HEK293 (cell line): ENCODE measurements around the gene METTL1.
A peak's percentile ranks its signal among the peaks of the same experiment; 100 is the strongest.

Source experiments
- ATF2 ChIP-seq: fragments of 450-650 bp; formaldehyde crosslinking; IDR thresholded peaks from 2 replicates; pipeline ENCODE4 v1.5.1; 2016; ENCODE audit warnings: missing biosample characterization, missing genetic modification characterization, low read depth
- HOXD13 ChIP-seq: sonication (generic); formaldehyde crosslinking; IDR thresholded peaks from 2 replicates; pipeline ENCODE4 v1.8.0; 2022; ENCODE audit warnings: missing genetic modification reagents, borderline replicate concordance
- KLF7 ChIP-seq: fragments of 450-650 bp; formaldehyde crosslinking; IDR thresholded peaks from 2 replicates; pipeline ENCODE4 v1.5.1; 2016; ENCODE audit warnings: missing biosample characterization, missing genetic modification characterization, borderline replicate concordance
- PRDM4 ChIP-seq: fragments of 450-650 bp; formaldehyde crosslinking; IDR thresholded peaks from 2 replicates; pipeline ENCODE4 v1.5.1; 2017; ENCODE audit warnings: missing biosample characterization, missing genetic modification characterization
- SP7 ChIP-seq: fragments of 450-650 bp; formaldehyde crosslinking; IDR thresholded peaks from 2 replicates; pipeline ENCODE4 v1.5.1; 2016; ENCODE audit warnings: missing biosample characterization, missing genetic modification characterization
- ZBTB11 ChIP-seq: fragments of 450-650 bp; formaldehyde crosslinking; conservative IDR thresholded peaks from 2 replicates; pipeline ENCODE4 v1.5.1; 2016; ENCODE audit warnings: low read depth, missing biosample characterization, missing genetic modification characterization
- ZBTB21 ChIP-seq: fragments of 450-650 bp; formaldehyde crosslinking; IDR thresholded peaks from 2 replicates; pipeline ENCODE4 v1.5.1; 2017; ENCODE audit warnings: missing biosample characterization, missing genetic modification characterization
- ZBTB48 ChIP-seq: fragments of 450-650 bp; formaldehyde crosslinking; IDR thresholded peaks from 2 replicates; pipeline ENCODE4 v1.5.1; 2016; ENCODE audit warnings: missing biosample characterization, missing genetic modification characterization
- ZFP3 ChIP-seq: fragments of 450-650 bp; formaldehyde crosslinking; IDR thresholded peaks from 2 replicates; pipeline ENCODE4 v1.5.1; 2016; ENCODE audit warnings: low read depth, missing biosample characterization, missing genetic modification characterization
- ZNF169 ChIP-seq: fragments of 450-650 bp; formaldehyde crosslinking; IDR thresholded peaks from 2 replicates; pipeline ENCODE4 v1.5.1; 2016; ENCODE audit warnings: missing biosample characterization, missing genetic modification characterization
- ZNF184 ChIP-seq: fragments of 450-650 bp; IDR thresholded peaks from 2 replicates; pipeline ENCODE4 v1.5.1; 2018; ENCODE audit warnings: missing biosample characterization, mild to moderate bottlenecking, missing genetic modification characterization
- ZNF2 ChIP-seq: fragments of 450-650 bp; formaldehyde crosslinking; IDR thresholded peaks from 2 replicates; pipeline ENCODE4 v1.5.1; 2016; ENCODE audit warnings: missing biosample characterization, missing genetic modification characterization
- ZNF248 ChIP-seq: fragments of 450-650 bp; formaldehyde crosslinking; IDR thresholded peaks from 2 replicates; pipeline ENCODE4 v1.5.1; 2017; ENCODE audit warnings: missing biosample characterization, missing genetic modification characterization
- ZNF324 ChIP-seq: fragments of 450-650 bp; formaldehyde crosslinking; IDR thresholded peaks from 2 replicates; pipeline ENCODE4 v1.5.1; 2016; ENCODE audit warnings: missing biosample characterization, missing genetic modification characterization
- ZNF398 ChIP-seq: fragments of 450-650 bp; formaldehyde crosslinking; IDR thresholded peaks from 2 replicates; pipeline ENCODE4 v1.5.1; 2017; ENCODE audit warnings: missing biosample characterization, missing genetic modification characterization
- ZNF664 ChIP-seq: fragments of 450-650 bp; formaldehyde crosslinking; IDR thresholded peaks from 2 replicates; pipeline ENCODE4 v1.5.1; 2016; ENCODE audit warnings: missing biosample characterization, missing genetic modification characterization
- ZNF768 ChIP-seq: fragments of 450-650 bp; formaldehyde crosslinking; IDR thresholded peaks from 2 replicates; pipeline ENCODE4 v1.5.1; 2018; ENCODE audit warnings: missing biosample characterization, mild to moderate bottlenecking, missing genetic modification characterization
- ZSCAN30 ChIP-seq: fragments of 450-650 bp; IDR thresholded peaks from 2 replicates; pipeline ENCODE4 v1.5.1; 2018; ENCODE audit warnings: missing biosample characterization, mild to moderate bottlenecking, missing genetic modification characterization, moderate library complexity
- TF ChIP-seq, protein P1 (sequence below): fragments of 450-650 bp; formaldehyde crosslinking; IDR thresholded peaks from 2 replicates; pipeline ENCODE4 v1.5.1; 2016; ENCODE audit warnings: missing biosample characterization, missing genetic modification characterization, borderline replicate concordance
- TF ChIP-seq, protein P2 (sequence below): fragments of 450-650 bp; formaldehyde crosslinking; IDR thresholded peaks from 2 replicates; pipeline ENCODE4 v1.5.1; 2016; ENCODE audit warnings: missing biosample characterization, missing genetic modification characterization, borderline replicate concordance

METTL1 gene

GRCh38 chr12:57744194-57744776, 27.6 kb downstream of the METTL1 start (continued):
- peak; percentile 83 for TF ChIP-seq KLF7 (tag by site-specific recombination)
- peak; percentile 33 for TF ChIP-seq ZNF398 (tag by site-specific recombination)
- no peak for TF ChIP-seq ATF2
- TF ChIP-seq ZFP3 = no peak
- 0 out of 2 replicates have a peak, but pooled peaks have one; percentile 75 for TF ChIP-seq ZNF324
- TF ChIP-seq, protein P1, sequence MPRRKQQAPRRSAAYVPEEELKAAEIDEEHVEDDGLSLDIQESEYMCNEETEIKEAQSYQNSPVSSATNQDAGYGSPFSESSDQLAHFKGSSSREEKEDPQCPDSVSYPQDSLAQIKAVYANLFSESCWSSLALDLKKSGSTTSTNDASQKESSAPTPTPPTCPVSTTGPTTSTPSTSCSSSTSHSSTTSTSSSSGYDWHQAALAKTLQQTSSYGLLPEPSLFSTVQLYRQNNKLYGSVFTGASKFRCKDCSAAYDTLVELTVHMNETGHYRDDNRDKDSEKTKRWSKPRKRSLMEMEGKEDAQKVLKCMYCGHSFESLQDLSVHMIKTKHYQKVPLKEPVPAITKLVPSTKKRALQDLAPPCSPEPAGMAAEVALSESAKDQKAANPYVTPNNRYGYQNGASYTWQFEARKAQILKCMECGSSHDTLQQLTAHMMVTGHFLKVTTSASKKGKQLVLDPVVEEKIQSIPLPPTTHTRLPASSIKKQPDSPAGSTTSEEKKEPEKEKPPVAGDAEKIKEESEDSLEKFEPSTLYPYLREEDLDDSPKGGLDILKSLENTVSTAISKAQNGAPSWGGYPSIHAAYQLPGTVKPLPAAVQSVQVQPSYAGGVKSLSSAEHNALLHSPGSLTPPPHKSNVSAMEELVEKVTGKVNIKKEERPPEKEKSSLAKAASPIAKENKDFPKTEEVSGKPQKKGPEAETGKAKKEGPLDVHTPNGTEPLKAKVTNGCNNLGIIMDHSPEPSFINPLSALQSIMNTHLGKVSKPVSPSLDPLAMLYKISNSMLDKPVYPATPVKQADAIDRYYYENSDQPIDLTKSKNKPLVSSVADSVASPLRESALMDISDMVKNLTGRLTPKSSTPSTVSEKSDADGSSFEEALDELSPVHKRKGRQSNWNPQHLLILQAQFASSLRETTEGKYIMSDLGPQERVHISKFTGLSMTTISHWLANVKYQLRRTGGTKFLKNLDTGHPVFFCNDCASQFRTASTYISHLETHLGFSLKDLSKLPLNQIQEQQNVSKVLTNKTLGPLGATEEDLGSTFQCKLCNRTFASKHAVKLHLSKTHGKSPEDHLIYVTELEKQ (tag by site-specific recombination) = 0 out of 2 replicates have a peak, but pooled peaks have one; percentile 13
- TF ChIP-seq ZNF768 (tag by site-specific recombination) = no peak
- peak; percentile 54; the same call in 1 of the 2 replicates for TF ChIP-seq SP7 (tag by site-specific recombination)
- TF ChIP-seq ZNF169 (tag by site-specific recombination) = no peak
- TF ChIP-seq ZNF248 (tag by site-specific recombination) = no peak
- TF ChIP-seq, protein P2, sequence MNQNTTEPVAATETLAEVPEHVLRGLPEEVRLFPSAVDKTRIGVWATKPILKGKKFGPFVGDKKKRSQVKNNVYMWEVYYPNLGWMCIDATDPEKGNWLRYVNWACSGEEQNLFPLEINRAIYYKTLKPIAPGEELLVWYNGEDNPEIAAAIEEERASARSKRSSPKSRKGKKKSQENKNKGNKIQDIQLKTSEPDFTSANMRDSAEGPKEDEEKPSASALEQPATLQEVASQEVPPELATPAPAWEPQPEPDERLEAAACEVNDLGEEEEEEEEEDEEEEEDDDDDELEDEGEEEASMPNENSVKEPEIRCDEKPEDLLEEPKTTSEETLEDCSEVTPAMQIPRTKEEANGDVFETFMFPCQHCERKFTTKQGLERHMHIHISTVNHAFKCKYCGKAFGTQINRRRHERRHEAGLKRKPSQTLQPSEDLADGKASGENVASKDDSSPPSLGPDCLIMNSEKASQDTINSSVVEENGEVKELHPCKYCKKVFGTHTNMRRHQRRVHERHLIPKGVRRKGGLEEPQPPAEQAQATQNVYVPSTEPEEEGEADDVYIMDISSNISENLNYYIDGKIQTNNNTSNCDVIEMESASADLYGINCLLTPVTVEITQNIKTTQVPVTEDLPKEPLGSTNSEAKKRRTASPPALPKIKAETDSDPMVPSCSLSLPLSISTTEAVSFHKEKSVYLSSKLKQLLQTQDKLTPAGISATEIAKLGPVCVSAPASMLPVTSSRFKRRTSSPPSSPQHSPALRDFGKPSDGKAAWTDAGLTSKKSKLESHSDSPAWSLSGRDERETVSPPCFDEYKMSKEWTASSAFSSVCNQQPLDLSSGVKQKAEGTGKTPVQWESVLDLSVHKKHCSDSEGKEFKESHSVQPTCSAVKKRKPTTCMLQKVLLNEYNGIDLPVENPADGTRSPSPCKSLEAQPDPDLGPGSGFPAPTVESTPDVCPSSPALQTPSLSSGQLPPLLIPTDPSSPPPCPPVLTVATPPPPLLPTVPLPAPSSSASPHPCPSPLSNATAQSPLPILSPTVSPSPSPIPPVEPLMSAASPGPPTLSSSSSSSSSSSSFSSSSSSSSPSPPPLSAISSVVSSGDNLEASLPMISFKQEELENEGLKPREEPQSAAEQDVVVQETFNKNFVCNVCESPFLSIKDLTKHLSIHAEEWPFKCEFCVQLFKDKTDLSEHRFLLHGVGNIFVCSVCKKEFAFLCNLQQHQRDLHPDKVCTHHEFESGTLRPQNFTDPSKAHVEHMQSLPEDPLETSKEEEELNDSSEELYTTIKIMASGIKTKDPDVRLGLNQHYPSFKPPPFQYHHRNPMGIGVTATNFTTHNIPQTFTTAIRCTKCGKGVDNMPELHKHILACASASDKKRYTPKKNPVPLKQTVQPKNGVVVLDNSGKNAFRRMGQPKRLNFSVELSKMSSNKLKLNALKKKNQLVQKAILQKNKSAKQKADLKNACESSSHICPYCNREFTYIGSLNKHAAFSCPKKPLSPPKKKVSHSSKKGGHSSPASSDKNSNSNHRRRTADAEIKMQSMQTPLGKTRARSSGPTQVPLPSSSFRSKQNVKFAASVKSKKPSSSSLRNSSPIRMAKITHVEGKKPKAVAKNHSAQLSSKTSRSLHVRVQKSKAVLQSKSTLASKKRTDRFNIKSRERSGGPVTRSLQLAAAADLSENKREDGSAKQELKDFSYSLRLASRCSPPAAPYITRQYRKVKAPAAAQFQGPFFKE (tag by site-specific recombination) = no peak
- TF ChIP-seq HOXD13 (CRISPR knock-in tag) = no peak
- 0 out of 2 replicates have a peak, but pooled peaks have one; percentile 71 for TF ChIP-seq ZNF184 (tag by site-specific recombination)
- TF ChIP-seq ZNF2 (tag by site-specific recombination) = no peak; the same call in 1 of the 2 replicates
- TF ChIP-seq ZNF664 (tag by site-specific recombination) = 0 out of 2 replicates have a peak, but pooled peaks have one; percentile 46
- TF ChIP-seq PRDM4 (tag by site-specific recombination) = no peak
- TF ChIP-seq ZBTB48 = no peak
- peak; percentile 100 for TF ChIP-seq ZBTB21
- TF ChIP-seq ZSCAN30 = 0 out of 2 replicates have a peak, but pooled peaks have one; percentile 25
- no peak for TF ChIP-seq ZBTB11 (tag by site-specific recombination)
